ENCODE results near the gene MCL1.
"Not testable (repeated sequence)": the region's sequence is repeated elsewhere in the genome, so short reads cannot be mapped to it uniquely, and the experiment has no call there.

Gene MCL1

DNA sequence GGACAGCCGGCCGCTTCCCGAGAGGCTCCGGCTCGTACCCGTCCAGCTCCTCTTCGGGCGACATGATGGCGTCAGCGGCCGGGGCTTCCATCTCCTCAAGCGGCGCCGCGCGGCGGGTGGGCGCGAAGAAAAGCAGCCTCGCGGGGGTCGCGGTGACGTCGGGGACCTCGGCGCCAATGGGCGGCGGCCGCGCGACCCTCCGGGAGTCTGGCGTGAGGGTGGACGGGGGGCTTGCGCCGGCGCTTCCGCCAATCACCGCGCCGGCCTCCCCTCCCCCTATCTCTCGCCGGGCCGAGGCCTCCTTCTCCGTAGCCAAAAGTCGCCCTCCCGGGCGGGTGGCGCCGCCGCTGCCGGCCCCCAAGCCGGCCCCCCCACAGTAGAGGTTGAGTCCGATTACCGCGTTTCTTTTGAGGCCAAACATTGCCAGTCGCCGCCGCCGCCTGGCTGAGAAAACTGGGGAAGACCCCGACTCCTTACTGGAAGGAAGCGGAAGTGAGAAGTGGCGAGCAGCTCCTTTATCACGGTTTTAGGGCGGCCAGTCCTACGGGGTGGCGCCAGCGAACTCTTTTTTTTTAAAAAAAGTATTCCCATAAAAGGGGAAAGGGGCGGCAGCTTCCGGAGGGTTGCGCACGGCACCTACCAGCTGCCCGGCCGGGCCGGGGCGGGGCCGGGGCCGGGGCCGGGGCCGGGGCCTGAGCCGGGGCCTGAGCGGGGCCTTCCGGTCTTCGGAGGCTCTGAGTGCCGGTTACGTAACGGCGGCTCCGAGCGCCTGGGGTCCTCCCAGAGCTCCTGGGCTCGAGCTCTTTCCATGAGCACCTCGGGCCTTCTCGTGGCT is at the start of gene MCL1:
Gene MCL1, minus strand, starts transcription at position 501 of the 835 bp plus-strand sequence. Its CDS starts 80 bp downstream, at position 421.
- in situ Hi-C loops (cut with MboI; ENCODE audit: low sequenced_read_pairs): no loop called here

DNA sequence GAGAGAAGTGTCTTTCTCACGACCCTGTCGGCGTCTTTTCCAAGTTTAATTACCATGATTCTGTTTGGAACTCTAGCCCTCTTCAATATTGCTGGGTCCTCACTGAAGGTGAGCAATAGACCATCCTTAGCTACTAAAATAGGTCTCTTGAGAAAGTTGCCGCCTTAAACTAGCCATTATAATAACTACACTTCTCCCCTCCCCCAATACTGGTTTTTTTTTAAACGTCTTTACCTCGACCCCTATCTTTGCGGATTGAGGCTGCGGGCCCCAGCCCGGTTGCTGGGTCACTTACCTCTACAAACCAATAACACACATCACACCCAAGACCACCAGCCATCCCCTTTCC is 49.3 kb upstream of the MCL1 start:
- in situ Hi-C loops (cut with MboI; ENCODE audit: low sequenced_read_pairs): no loop called here

GRCh38 chr1:150627826-150628410 is 48.5 kb upstream of the MCL1 start:
- in situ Hi-C loops (cut with MboI; ENCODE audit: low sequenced_read_pairs): no loop called here

DNA sequence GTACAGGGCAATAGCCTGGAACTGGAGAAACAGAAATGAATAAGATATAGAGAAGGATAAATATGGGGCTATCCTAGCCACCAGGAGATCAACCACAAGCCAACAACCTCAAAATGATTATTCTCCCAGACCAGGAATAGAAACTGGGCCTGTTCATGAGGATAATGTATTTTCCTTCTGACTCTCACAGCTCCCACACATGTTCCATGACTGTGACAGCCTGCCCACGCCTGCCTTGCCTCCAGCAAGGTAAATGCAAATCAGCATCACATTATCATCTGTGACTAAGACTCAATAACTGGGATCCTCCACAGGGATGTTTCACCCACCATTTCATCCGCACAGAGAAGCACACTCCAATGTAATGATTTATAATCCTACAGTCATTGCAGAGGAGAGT is 46.7 kb upstream of the MCL1 start:
- in situ Hi-C loops (cut with MboI; ENCODE audit: low sequenced_read_pairs): no loop called here

DNA sequence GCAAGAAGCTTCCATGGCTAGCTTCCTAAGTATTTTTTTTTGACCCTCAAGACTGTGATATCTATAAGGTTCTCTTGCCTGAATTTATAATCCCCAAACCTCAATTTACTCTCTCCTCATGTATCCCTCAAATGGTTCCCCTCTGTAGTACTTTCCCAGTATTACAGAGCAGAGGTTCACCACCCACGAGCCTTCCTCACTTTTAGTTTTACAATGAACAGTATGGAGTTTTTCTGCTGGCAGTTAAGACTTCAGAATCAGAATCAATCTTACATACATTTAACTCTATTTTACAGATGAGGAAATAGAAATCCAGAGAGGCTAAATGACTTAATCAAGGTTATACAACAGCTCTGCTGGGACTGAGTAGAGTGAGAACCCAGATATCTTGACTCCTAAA is 45.1 kb upstream of the MCL1 start:
- in situ Hi-C loops (cut with MboI; ENCODE audit: low sequenced_read_pairs): not testable (repeated sequence)

GRCh38 chr1:150624134-150624533 is 44.7 kb upstream of the MCL1 start:
- in situ Hi-C loops (cut with MboI; ENCODE audit: low sequenced_read_pairs): not testable (repeated sequence)

DNA sequence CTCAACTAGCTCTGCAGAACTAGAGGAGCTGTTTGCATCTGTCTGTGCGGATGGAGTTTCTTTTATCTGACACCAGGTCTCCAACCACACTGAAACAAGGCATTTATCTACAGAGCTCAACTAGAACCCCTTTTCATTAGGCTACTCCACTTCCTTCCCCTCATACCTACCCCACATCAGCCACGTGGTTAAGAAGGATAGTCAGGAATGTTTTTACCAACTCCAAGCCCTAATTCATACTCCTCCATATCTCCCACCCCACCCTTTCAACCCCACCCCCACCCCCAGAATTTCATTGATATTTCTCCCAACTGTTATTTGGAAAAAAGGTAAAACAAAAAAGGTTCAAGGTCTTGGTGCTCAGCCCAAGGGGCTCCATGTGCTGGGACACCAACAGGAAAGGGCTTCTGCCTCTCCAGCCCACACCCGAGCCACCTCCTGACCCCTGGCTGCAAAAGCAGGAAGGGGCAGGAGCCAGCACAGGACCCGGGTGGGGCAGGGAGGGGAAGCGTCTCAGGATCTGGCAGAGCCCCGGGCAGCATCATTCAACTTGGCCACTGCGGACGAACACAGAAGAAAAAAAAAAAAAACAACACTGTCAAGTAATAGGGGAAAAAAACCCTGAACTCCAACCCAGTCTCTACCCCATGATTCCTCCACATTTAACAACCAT is 43.0 kb upstream of the MCL1 start:
- in situ Hi-C loops (cut with MboI; ENCODE audit: low sequenced_read_pairs): no loop called here

GRCh38 chr1:150621497-150622302 is 42.3 kb upstream of the MCL1 start:
- in situ Hi-C loops (cut with MboI; ENCODE audit: low sequenced_read_pairs): no loop called here

GRCh38 chr1:150620919-150621318 is 41.5 kb upstream of the MCL1 start:
- in situ Hi-C loops (cut with MboI; ENCODE audit: low sequenced_read_pairs): no loop called here

GRCh38 chr1:150619576-150620509 is 40.4 kb upstream of the MCL1 start:
- in situ Hi-C loops (cut with MboI; ENCODE audit: low sequenced_read_pairs): no loop called here

- in situ Hi-C loops (cut with MboI; ENCODE audit: low sequenced_read_pairs): no loop called here
These were observed 36.2 kb upstream of the MCL1 start for GRCh38 chr1:150615346-150616201.

DNA sequence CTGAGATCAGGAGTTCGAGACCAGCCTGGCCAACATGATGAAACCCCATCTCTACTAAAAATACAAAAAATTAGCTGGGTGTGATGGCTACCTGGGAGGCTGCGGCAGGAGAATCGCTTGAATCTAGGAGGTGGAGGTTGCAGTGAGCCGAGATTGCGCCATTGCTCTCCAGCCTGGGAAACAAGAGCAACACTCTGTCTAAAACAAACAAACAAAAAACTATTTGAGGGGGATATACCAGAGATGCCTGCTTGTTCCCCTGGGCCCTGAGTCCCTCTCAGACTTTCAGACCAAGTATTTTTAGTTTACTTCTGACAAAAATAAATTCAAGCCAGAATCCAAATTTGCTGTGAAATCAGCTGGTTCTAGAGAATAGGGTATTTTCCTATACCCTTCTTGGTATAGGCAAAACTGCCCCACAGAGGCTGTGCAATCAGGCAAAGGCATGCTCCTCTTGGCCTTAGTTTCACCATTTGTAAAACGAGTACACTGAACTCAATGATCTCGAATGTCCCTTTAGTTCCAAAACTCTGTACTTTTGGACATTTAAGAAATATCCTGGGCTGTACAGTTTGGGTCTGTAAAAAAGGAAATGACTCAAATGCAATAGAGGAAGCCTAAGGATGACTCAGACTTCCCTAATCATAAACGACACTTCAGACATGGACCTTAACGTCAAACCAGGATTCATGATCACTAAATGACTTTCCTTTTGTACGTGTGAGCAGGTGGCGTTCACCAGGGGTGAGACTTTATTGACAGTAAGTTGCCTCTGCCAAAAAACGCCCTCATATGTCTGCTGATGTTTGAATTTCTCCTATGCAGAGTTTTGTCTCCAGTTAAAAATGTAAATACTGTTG is 33.9 kb upstream of the MCL1 start:
- in situ Hi-C loops (cut with MboI; ENCODE audit: low sequenced_read_pairs): no loop called here

DNA sequence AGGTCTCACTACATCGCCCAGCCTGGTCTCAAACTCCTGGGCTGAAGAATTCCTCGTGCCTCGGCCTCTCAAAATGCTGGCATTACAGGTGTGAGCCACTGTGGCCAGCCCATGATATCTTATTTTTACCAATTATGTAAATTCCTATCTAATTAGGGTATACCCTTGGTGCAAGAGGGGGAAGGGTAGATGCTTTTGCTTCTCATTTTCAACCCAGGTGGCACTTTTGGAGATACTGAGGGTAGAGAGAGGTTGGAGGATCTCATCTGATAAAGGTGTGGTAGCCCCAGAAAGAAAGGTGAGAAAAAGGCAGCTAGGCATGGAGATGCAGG is 32.6 kb upstream of the MCL1 start:
- in situ Hi-C loops (cut with MboI; ENCODE audit: low sequenced_read_pairs): no loop called here

DNA sequence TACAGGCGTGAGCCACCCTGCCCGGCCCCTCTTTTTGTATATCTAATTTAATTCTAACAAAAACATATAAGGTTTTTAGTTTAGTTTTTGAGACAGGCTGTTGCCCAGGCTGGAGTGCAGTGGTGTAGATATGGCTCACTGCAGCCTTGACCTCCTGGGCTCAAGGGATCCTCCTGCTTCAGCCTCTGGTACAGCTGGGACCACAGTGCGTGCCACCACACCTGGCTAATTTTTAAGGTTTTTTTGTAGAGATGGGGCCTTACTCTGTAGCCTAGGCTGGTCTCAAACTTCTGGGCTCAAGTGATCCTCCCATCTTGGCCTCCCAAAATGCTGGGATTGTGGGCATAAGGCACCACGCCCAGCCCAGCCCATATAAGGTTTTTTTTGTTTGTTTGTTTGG is 31.2 kb upstream of the MCL1 start:
- in situ Hi-C loops (cut with MboI; ENCODE audit: low sequenced_read_pairs): no loop called here

GRCh38 chr1:150609732-150610131 is 30.3 kb upstream of the MCL1 start:
- in situ Hi-C loops (cut with MboI; ENCODE audit: low sequenced_read_pairs): no loop called here

DNA sequence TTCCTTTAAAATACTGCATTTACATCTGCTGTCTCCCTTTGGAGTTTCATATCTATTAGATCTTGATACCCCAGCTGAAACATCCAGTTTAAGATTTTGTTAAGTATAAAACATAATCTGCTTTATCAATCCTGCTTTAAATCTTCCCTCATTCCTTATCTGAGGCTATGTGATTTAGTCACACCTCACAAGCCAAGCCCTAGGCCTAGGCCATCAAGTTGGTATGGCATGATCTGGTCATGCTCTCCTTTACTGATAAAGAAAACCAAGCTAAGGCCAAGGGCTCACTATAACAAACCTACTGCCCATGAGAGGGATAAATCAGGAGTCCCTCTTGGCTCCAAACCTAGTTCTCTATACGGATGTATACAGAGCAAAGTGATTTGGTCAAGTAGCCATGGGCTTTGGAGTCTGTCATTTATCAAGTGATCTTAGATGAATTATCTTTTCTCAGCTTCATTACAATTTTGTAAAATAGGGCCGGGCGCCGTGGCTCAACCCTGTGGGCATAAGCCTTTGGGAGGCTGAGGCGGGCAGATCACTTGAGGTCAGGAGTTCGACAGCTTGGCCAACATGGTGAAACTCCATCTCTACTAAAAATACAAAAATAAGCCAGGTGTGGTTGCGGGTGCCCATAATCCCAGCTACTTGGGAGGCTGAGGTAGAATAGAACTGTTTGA is 27.2 kb upstream of the MCL1 start:
- in situ Hi-C loops (cut with MboI; ENCODE audit: low sequenced_read_pairs): no loop called here

GRCh38 chr1:150605451-150605731 is 26.0 kb upstream of the MCL1 start:
- in situ Hi-C loops (cut with MboI; ENCODE audit: low sequenced_read_pairs): not testable (repeated sequence)

GRCh38 chr1:150604226-150604588 is 24.8 kb upstream of the MCL1 start:
- in situ Hi-C loops (cut with MboI; ENCODE audit: low sequenced_read_pairs): no loop called here
